Endothelial cell of umbilical vein (primary cell): ENCODE measurements around the gene CHIT1. TPM values are rescaled to one million over a fixed set of nuclear protein-coding genes. Genes with fewer than 3 reads are reported as not detected.

Source experiments
- BruUV-seq: library from RNA; stranded (reverse); fragments of 400-500 nt; replicated peaks from 2 replicates; lab custom pipeline; 2021; lab: Mats Ljungman, UMichigan
- CTCF ChIA-PET: fragments of 300-600, 350-600 bp; sonication (Branson Sonifier 250); formaldehyde crosslinking; loops from one replicate; lab custom pipeline; 2021; ENCODE audit warnings: antibody characterized with exemption, inconsistent platforms; lab: Charles Lee
- POLR2A ChIA-PET: fragments of 300-600, 350-600 bp; sonication (Branson Sonifier 250); formaldehyde crosslinking; loops from one replicate; lab custom pipeline; 2021; ENCODE audit warnings: antibody characterized with exemption, inconsistent platforms; lab: Charles Lee
- DNase-seq: peaks from one replicate; pipeline ENCODE4 v3.0.0-alpha.2; 2011; ENCODE audit warnings: low read depth, low spot score
- FAIRE-seq: peaks from 2 replicates; lab custom pipeline; 2011; peaks lifted over from hg19 to GRCh38; lab: Jason Lieb, UNC
- H2AFZ ChIP-seq: 2 replicates; pipeline ENCODE4 v1.6.0; 2012; ENCODE audit warnings: low read depth, low read length, control low read depth, inconsistent platforms
- H3K27ac ChIP-seq: 2 replicates; pipeline ENCODE4 v1.5.1; 2011; ENCODE audit warnings: low read depth, mild to moderate bottlenecking, control low read depth, low read length, moderate library complexity; ENCODE audit not compliant: insufficient read depth
- H3K27me3 ChIP-seq, 2 experiments: 2 replicates each; pipeline versions ENCODE4 v1.6.0 to v1.6.1; 2011; ENCODE audit warnings: low read length in 2 of 2, mixed read lengths in 1 of 2; ENCODE audit not compliant: control insufficient read depth in 2 of 2, insufficient read depth in 2 of 2
- H3K36me3 ChIP-seq, 2 experiments: 2 replicates in 1 of 2; 3 replicates in 1 of 2; pipeline ENCODE4 v1.5.1; 2011; ENCODE audit warnings: low read length in 2 of 2, mild to moderate bottlenecking in 1 of 2, moderate library complexity in 1 of 2; ENCODE audit not compliant: control insufficient read depth in 2 of 2, insufficient read depth in 2 of 2; ENCODE audit errors: extremely low read depth in 1 of 2
- H3K4me1 ChIP-seq: 3 replicates; pipeline ENCODE4 v1.5.1; 2011; ENCODE audit warnings: mild to moderate bottlenecking, low read length; ENCODE audit not compliant: control insufficient read depth, insufficient read depth; ENCODE audit errors: extremely low read depth
- H3K4me2 ChIP-seq: 2 replicates; pipeline ENCODE4 v1.6.1; 2011; ENCODE audit warnings: low read length, control low read depth, mixed read lengths; ENCODE audit not compliant: insufficient read depth
- H3K4me3 ChIP-seq, 3 experiments: fragments of 200-600 bp in 1 of 3; sonication (generic), shearing (Covaris generic) in 1 of 3; replicated peaks in 1 of 3; 2 replicates each; pipeline ENCODE4 v1.5.1; 2011 to 2016; ENCODE audit warnings: control low read depth in 3 of 3, low read length in 3 of 3, mild to moderate bottlenecking in 2 of 3, inconsistent platforms in 1 of 3, low read depth in 1 of 3, moderate library complexity in 1 of 3; ENCODE audit not compliant: insufficient read depth in 1 of 3
- H3K79me2 ChIP-seq: 2 replicates; pipeline ENCODE4 v1.6.0; 2012; ENCODE audit warnings: low read length, inconsistent platforms; ENCODE audit not compliant: control insufficient read depth, insufficient read depth
- H3K9ac ChIP-seq: replicated peaks from 2 replicates; pipeline ENCODE3; 2011; ENCODE audit warnings: low read length, control low read depth; ENCODE audit not compliant: insufficient read depth; ENCODE audit errors: extremely low read depth
- H3K9me1 ChIP-seq: replicated peaks from 3 replicates; pipeline ENCODE4 v1.6.0; 2011; ENCODE audit warnings: mild to moderate bottlenecking, low read length; ENCODE audit not compliant: control insufficient read depth, insufficient read depth; ENCODE audit errors: extremely low read depth
- H3K9me3 ChIP-seq: replicated peaks from 2 replicates; pipeline ENCODE4 v1.5.1; 2012; ENCODE audit warnings: low read length, inconsistent platforms; ENCODE audit not compliant: control insufficient read depth, insufficient read depth
- H4K20me1 ChIP-seq: replicated peaks from 2 replicates; pipeline ENCODE3; 2011; ENCODE audit warnings: mild to moderate bottlenecking, low read length; ENCODE audit not compliant: control insufficient read depth, insufficient read depth; ENCODE audit errors: extremely low read depth
- EZH2 ChIP-seq: IDR thresholded peaks from 2 replicates; pipeline ENCODE4 v1.6.1; 2012; ENCODE audit warnings: borderline replicate concordance, low read depth, mild to moderate bottlenecking, moderate library complexity, low read length, inconsistent platforms; ENCODE audit not compliant: severe bottlenecking
- FOS ChIP-seq: IDR thresholded peaks from 2 replicates; pipeline ENCODE4 v1.6.1; 2011; ENCODE audit warnings: mild to moderate bottlenecking, low read length, moderate library complexity, borderline replicate concordance; ENCODE audit not compliant: insufficient read depth
- GATA2 ChIP-seq: IDR thresholded peaks from 2 replicates; pipeline ENCODE4 v1.7.0; 2011; ENCODE audit warnings: low read depth, mild to moderate bottlenecking, moderate library complexity, mixed read lengths, low read length; ENCODE audit not compliant: insufficient read length, insufficient read depth
- JUN ChIP-seq: IDR thresholded peaks from 2 replicates; pipeline ENCODE4 v1.6.1; 2011; ENCODE audit warnings: borderline replicate concordance, low read depth; ENCODE audit not compliant: insufficient read length, insufficient read depth
- MYC ChIP-seq: IDR thresholded peaks from one replicate; pipeline ENCODE4 v1.6.1; 2011; ENCODE audit warnings: mild to moderate bottlenecking, low read depth, low read length
- POLR2A ChIP-seq: IDR thresholded peaks from 2 replicates; pipeline ENCODE4 v1.6.1; 2012; ENCODE audit warnings: low read depth, mild to moderate bottlenecking, control low read depth, low read length
- POLR2AphosphoS5 ChIP-seq: IDR thresholded peaks from 2 replicates; pipeline ENCODE4 v1.6.1; 2012; ENCODE audit warnings: low read depth, mild to moderate bottlenecking, control low read depth, low read length, moderate library complexity; ENCODE audit not compliant: insufficient read depth
- dilution Hi-C: fragments of 300-500 bp; cut with MboI; formaldehyde crosslinking; loops from one replicate; pipeline ENCODE4 v1.15.0; 2019; ENCODE audit warnings: low sequenced_read_pairs; ENCODE audit not compliant: extremely low pct_ligation_motif_present
- intact Hi-C: fragments of 100-400 bp; cut with micrococcal nuclease; formaldehyde crosslinking; loops from one replicate; pipeline ENCODE4 v1.10.0; 2022
- polyA plus RNA-seq, 4 experiments: library from polyadenylated mRNA; depleted of rRNA in 3 of 4; stranded (reverse) in 3 of 4; unstranded in 1 of 4; fragments of >200 nt; gene quantifications; 2 replicates each; pipeline versions ENCODE4 v1.2.1 to v1.2.3, GENCODE V29; 2011 to 2012; ENCODE audit warnings: missing spikeins in 1 of 4
- total RNA-seq: library from RNA; stranded (reverse); gene quantifications from 2 replicates; pipeline ENCODE4 v1.2.3, GENCODE V29; 2021
- TF ChIP-seq, protein P1 (sequence below): IDR thresholded peaks from 2 replicates; pipeline ENCODE4 v1.6.1; 2011; ENCODE audit not compliant: insufficient read depth, insufficient read length
- TF ChIP-seq, protein P2 (sequence below), 2 donors: IDR thresholded peaks; 1 replicate in 1 of 2; 2 replicates in 1 of 2; pipeline ENCODE4 v1.5.1; 2011; ENCODE audit warnings: low read length in 2 of 2, mild to moderate bottlenecking in 2 of 2, moderate library complexity in 2 of 2, control low read depth in 1 of 2, inconsistent platforms in 1 of 2, low read depth in 1 of 2; ENCODE audit not compliant: insufficient read depth in 1 of 2; ENCODE audit errors: extremely low read depth in 1 of 2

CHIT1 gene
- total and polyA plus RNA-seq, 2 donors (not counting 3 experiments of a cell fraction or from before 2014, with no cell fraction given), result not detected

DNA sequence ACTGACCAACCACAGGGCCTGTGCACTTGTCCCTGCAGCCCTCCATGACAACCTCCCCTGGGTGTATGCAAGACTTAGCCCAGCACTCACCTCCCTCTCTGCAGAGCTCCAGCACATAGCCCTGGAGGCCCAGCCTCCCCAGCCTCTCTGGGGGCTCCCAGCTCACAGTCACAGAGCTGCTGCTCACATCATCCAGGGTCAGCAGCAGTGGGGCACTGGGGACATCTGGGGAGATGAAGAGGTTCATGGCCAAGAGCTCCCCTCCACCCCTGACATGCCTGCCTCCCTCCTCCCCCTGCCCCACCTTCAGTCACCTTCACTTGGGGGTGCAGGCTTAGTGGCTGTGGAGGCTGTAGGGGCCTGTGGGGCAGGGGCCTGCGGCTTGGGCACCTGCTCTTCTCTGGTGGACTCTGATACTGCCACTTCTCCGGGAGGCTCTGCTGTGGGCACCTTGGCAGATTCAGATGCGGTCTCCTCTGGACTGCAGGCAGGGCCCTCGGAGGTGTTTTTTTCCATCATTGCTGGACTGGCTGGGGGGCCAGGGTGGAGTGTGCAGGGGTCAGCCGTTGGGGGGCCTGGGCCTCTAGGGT is 54.1 kb downstream of the CHIT1 start, which contains the start of gene MYBPH:
MYBPH (minus strand) TSS at position 590 of the 590 bp plus-strand sequence; CDS start at position 519, 71 bp downstream.
- Histone ChIP-seq H2AFZ (no peak within 1 kb of the TSS), H3K27ac (no peak within 1 kb of the TSS), H3K9ac (no peak within 1 kb of the TSS), H3K9me3 (no peaks in the 10 kb centered on the region), H3K27me3 (no peaks in the 10 kb centered on the region), H3K4me3 (no peak within 1 kb of the TSS), H3K9me1 (no peaks in the 10 kb centered on the region), H3K4me2 (no peak within 1 kb of the TSS), H3K79me2 (no peaks in the 10 kb centered on the region), H3K4me1 (peaks cover 6% of the 10 kb centered on the region), H3K36me3 (no peaks in the 10 kb centered on the region), H4K20me1 (no peaks in the 10 kb centered on the region)
- FAIRE-seq, result no peak
- dilution Hi-C loops (no loop called here), intact Hi-C loops (no loop called here)
- DNase-seq, result no peak
- POLR2A ChIA-PET, result interaction anchor here (0.5 kb wide), 1 partner anchor 14 kb away, joined by 4 read pairs; no protein-coding TSS in a partner anchor
- no peak for TF ChIP-seq FOS
- TF ChIP-seq, protein P1, sequence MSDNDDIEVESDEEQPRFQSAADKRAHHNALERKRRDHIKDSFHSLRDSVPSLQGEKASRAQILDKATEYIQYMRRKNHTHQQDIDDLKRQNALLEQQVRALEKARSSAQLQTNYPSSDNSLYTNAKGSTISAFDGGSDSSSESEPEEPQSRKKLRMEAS, result no peak
- no peak for TF ChIP-seq JUN
- TF ChIP-seq, protein P2, sequence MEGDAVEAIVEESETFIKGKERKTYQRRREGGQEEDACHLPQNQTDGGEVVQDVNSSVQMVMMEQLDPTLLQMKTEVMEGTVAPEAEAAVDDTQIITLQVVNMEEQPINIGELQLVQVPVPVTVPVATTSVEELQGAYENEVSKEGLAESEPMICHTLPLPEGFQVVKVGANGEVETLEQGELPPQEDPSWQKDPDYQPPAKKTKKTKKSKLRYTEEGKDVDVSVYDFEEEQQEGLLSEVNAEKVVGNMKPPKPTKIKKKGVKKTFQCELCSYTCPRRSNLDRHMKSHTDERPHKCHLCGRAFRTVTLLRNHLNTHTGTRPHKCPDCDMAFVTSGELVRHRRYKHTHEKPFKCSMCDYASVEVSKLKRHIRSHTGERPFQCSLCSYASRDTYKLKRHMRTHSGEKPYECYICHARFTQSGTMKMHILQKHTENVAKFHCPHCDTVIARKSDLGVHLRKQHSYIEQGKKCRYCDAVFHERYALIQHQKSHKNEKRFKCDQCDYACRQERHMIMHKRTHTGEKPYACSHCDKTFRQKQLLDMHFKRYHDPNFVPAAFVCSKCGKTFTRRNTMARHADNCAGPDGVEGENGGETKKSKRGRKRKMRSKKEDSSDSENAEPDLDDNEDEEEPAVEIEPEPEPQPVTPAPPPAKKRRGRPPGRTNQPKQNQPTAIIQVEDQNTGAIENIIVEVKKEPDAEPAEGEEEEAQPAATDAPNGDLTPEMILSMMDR (IDR thresholded peaks at IDR 0.05; ENCODE audit: extremely low read depth in 1 of 2, insufficient read depth in 1 of 2, low read depth in 1 of 2, low read length in 2 of 2), result no peak
- no peak for TF ChIP-seq EZH2
- no peak for TF ChIP-seq POLR2A
- TF ChIP-seq GATA2, result no peak
- TF ChIP-seq MYC, result no peak
- TF ChIP-seq POLR2AphosphoS5, result no peak
- BruUV-seq, result no TSS peak
- CTCF ChIA-PET, result interaction anchor here (1.1 to 2.0 kb wide), 5 partner anchors 9 to 136 kb away, joined by 3 to 5 read pairs (median 5); no protein-coding TSS in a partner anchor
